Activated gamma-delta T cell (primary cell): ENCODE measurements around the gene AP5Z1.
A peak's percentile ranks its signal among the peaks of the same experiment; 100 is the strongest.

Source experiments
- DNase-seq: peaks from one replicate; lab custom pipeline; 2025; lab: John Stamatoyannopoulos, UW

AP5Z1 gene

GRCh38 chr7:4745971-4746919 lies 29.2 kb upstream of the AP5Z1 start:
- no peak for DNase-seq

DNA sequence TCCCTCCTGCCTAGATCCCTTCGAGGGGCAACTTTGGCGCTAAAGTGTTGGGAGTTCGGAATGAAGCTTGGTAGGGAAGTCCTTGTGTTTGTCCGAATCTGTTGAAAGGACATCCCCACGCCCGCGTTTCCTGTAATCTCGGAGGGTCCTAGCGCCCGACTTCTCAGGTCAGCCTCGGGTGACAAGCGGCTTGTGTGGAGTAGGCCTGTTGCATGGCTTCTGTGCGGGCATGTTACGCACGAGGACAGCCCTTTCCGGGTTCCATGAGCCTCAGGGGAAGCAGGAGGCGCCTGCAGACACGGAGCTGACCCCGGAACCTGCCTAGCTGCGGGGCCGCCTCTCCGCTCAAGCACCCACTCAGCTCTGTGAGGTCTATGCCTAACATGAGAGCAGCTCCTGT lies 28.4 kb upstream of the AP5Z1 start:
- no peak for DNase-seq

DNA sequence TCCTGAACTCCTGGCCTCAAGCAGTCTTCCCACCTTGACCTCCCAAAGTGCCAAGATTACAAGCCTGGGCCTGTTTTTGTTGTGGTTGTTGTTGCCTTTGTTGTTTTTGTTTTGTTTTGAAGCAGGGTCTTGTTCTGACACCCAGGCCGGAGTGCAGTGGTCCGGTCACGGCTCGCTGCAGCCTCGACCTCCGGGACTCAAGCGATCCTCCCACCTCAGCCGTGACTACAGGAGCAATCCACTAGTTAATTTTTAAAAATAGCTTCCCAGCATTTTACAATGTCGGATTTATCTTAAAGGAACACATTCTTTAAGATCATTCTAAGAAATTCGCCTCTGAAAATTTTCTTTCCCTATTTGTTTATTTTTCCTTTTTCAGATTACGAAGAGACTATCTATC lies 27.7 kb upstream of the AP5Z1 start:
- DNase-seq: no peak

- DNase-seq: no peak
Measured at GRCh38 chr7:4748231-4748681, 27.2 kb upstream of the AP5Z1 start.

DNA sequence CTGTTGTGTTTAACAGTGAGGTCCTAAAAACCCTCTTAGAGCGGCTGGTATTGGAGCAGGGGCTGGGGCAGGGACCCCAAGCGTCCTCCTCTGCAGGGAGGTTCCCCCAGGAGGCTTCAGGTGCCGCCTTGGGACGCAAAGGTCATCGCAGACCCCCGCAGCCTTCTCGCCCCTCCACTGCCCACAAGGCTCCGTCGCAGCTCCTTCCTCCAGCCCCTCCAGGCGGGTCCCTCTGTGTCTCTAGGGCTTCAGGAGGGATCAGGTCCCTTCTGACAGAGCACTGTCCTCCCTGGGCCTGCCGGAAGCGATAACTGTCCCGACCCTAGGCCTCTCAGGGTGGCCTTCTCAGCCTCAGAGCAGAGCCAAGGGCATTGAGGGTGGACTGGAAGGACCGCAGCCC lies 26.1 kb upstream of the AP5Z1 start:
- no peak for DNase-seq

DNA sequence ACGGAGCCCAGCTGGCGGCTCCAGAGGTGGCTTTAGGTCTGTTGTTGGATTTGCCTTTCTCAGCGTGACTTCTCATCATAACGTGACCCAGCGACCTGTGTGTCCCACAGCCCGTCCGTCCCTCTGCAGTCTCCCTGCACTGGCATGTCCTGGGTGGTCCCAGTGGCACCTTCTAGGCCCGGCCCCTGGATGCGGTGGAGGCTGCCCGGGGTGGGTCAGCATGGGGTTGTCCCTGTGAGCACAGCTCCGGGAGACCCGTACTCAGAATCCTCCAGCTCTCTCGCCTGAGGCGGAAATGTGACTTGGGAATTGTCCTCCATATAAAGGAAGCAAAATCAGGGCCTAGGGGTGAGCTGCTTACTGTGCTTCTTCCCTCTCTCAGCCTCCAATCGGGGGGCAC lies 25.6 kb upstream of the AP5Z1 start:
- DNase-seq: no peak

GRCh38 chr7:4751398-4751947 lies 23.9 kb upstream of the AP5Z1 start:
- no peak for DNase-seq

DNA sequence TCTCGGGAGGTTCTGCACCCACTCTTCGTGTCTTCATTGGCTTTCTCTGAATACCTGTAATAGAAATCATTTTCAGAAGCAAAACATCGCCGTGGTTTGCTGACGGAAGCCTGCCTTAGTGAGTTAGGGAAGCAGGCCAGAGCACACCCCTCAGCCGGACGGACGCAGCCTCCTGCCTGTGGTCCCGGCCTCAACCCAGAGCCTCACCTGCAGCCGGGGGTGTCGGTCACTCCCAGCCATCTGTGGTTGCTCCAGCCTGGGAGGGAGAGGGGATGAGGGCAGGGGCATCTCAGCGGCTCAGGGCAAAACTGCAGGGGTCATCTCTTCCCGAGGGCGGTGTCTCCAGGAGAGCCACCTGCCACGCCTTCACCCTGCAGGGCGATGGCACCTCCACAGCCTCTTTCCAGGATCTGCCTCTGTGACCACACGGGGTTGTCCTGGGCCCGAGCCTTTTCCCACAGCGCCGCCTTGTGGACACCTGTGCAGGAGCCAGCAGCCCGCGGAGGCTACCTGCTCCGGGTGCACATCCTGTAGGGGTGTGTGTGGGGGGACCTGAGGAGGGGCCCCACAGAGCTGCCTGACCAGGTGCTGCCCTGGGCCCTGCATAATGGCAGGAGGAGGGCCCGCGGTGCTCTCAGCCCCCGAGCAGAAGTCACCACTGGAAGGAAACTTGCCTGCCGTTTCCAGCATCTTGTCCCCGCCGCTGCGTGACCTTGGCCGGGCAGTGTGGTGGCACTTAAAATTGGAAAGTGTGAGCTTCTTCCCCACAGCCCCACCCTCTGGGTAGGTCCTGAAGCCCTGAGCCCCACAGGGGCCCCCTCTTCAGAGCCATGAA lies 21.6 kb upstream of the AP5Z1 start:
- DNase-seq: peak; percentile 51

- DNase-seq: no peak
Measured at GRCh38 chr7:4754433-4755010, 20.9 kb upstream of the AP5Z1 start.

DNA sequence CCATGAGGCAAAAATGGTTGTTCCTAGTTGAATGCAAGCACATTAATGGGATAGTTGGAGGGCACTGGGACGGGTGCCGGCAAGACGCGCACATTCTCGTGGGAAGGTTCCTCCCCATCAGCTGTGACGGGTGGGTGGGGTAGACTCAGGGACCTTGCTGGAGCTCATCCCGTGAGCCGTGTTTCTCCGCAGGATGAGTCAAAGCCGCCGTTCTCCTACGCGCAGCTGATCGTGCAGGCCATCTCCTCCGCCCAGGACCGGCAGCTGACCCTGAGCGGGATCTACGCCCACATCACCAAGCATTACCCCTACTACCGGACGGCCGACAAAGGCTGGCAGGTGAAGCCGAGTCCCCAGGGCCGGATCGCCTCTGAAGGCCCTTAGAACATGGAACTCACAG lies 20.4 kb upstream of the AP5Z1 start:
- no peak for DNase-seq

GRCh38 chr7:4758111-4758510 lies 17.3 kb upstream of the AP5Z1 start:
- no peak for DNase-seq

- no peak for DNase-seq
Measured at GRCh38 chr7:4758791-4759190, 16.6 kb upstream of the AP5Z1 start.

GRCh38 chr7:4759211-4759610 lies 16.2 kb upstream of the AP5Z1 start:
- no peak for DNase-seq

- DNase-seq: no peak
Measured at GRCh38 chr7:4760952-4761351, 14.5 kb upstream of the AP5Z1 start.

DNA sequence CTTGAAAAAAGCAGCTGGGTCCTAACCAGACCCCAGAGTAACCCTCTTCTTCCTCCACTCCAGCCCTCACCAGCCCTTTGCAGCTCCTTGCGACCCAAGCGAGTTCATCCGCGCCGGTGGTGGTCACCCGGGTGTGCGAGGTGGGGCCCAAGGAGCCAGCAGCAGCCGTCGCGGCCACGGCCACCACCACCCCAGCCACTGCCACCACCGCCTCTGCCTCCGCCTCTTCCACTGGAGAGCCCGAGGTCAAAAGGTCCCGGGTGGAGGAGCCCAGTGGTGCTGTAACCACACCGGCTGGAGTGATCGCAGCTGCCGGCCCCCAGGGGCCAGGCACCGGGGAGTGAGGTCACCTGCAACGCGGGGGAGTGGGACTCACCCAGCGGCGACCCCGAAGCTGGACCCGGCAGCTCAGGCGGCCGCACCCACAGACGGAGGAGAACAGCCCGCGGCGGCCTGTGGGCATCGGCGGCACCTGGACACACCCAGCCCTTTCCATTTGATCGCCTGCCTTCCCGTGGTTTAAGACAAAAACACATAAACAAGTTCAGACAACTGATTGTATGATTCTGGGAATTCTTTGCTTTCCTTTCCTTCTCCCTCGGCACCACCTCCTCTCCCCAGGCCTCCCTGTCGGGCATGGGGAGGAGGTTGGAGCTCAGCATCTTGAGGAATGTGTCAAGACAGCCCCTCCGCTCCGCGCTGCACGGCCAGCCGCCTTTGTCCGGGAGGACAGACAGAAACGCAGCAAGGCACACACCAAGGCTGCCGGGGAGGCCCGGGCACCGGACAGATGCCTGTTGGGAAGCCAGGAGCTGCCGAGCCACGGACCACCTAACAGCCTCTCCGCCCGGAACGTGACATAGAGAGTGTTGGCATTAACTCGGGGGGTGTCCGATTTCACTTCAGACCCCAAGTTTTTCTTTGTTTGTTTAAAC lies 13.0 kb upstream of the AP5Z1 start:
- DNase-seq: no peak

- DNase-seq: no peak
Measured at GRCh38 chr7:4763091-4763793, 12.2 kb upstream of the AP5Z1 start.

GRCh38 chr7:4763794-4764185 lies 11.6 kb upstream of the AP5Z1 start:
- DNase-seq: no peak

- no peak for DNase-seq
Measured at GRCh38 chr7:4764402-4765007, 10.9 kb upstream of the AP5Z1 start.

- no peak for DNase-seq
Measured at GRCh38 chr7:4765776-4766490, 9.5 kb upstream of the AP5Z1 start.
